Keratinocyte (primary cell): ENCODE measurements around the gene ACADSB. TPM values are rescaled to one million over a fixed set of nuclear protein-coding genes. Genes with fewer than 3 reads are reported as not detected.

ENCODE experiments used
- DNase-seq: peaks from one replicate; pipeline ENCODE4 v3.0.0-alpha.2; 2011; ENCODE audit warnings: low read depth, missing footprints, low spot score
- FAIRE-seq: peaks from 2 replicates; lab custom pipeline; 2011; peaks lifted over from hg19 to GRCh38; lab: Jason Lieb, UNC
- H2AFZ ChIP-seq: 2 replicates; pipeline ENCODE4 v1.6.0; 2012; ENCODE audit warnings: low read length, control low read depth, inconsistent platforms; ENCODE audit not compliant: control insufficient read depth
- H3K27ac ChIP-seq: 2 replicates; pipeline ENCODE4 v1.5.1; 2011; ENCODE audit warnings: low read length; ENCODE audit not compliant: control insufficient read depth, insufficient read depth
- H3K27me3 ChIP-seq: 3 replicates; pipeline ENCODE4 v1.6.0; 2011; ENCODE audit warnings: low read length; ENCODE audit not compliant: control insufficient read depth, insufficient read depth; ENCODE audit errors: extremely low read depth
- H3K36me3 ChIP-seq, 2 experiments: 2 replicates in 1 of 2; 3 replicates in 1 of 2; pipeline ENCODE4 v1.5.1; 2011; ENCODE audit warnings: low read length in 2 of 2, mild to moderate bottlenecking in 1 of 2; ENCODE audit not compliant: control insufficient read depth in 2 of 2, insufficient read depth in 2 of 2; ENCODE audit errors: extremely low read depth in 1 of 2
- H3K4me1 ChIP-seq: 3 replicates; pipeline ENCODE4 v1.5.1; 2011; ENCODE audit warnings: low read length; ENCODE audit not compliant: control insufficient read depth, insufficient read depth; ENCODE audit errors: extremely low read depth
- H3K4me2 ChIP-seq: 3 replicates; pipeline ENCODE4 v1.6.0; 2011; ENCODE audit warnings: low read depth, low read length; ENCODE audit not compliant: control insufficient read depth, insufficient read depth; ENCODE audit errors: extremely low read depth
- H3K4me3 ChIP-seq, 3 experiments: fragments of 200-600 bp in 1 of 3; sonication (generic) in 1 of 3; 2 replicates in 2 of 3; 3 replicates in 1 of 3; pipeline ENCODE4 v1.5.1; 2011 to 2016; ENCODE audit warnings: low read length in 3 of 3, mild to moderate bottlenecking in 3 of 3, control low read depth in 2 of 3, inconsistent platforms in 1 of 3, low read depth in 1 of 3, mixed read lengths in 1 of 3, mixed run types in 1 of 3, moderate library complexity in 1 of 3; ENCODE audit not compliant: control insufficient read depth in 2 of 3, insufficient read depth in 2 of 3; ENCODE audit errors: extremely low read depth in 1 of 3
- H3K79me2 ChIP-seq: 2 replicates; pipeline ENCODE4 v1.6.0; 2012; ENCODE audit warnings: low read length; ENCODE audit not compliant: control insufficient read depth, insufficient read depth
- H3K9ac ChIP-seq: 3 replicates; pipeline ENCODE4 v1.6.0; 2011; ENCODE audit warnings: low read length; ENCODE audit not compliant: control insufficient read depth, insufficient read depth; ENCODE audit errors: extremely low read depth
- H3K9me1 ChIP-seq: 3 replicates; pipeline ENCODE4 v1.6.0; 2011; ENCODE audit warnings: low read length; ENCODE audit not compliant: control insufficient read depth, insufficient read depth; ENCODE audit errors: extremely low read depth
- H3K9me3 ChIP-seq: 2 replicates; pipeline ENCODE4 v1.5.1; 2012; ENCODE audit warnings: low read depth, low read length; ENCODE audit not compliant: control insufficient read depth
- H4K20me1 ChIP-seq: 3 replicates; pipeline ENCODE4 v1.6.0; 2011; ENCODE audit warnings: low read length; ENCODE audit not compliant: control insufficient read depth, insufficient read depth; ENCODE audit errors: extremely low read depth
- CTCF ChIP-seq, 3 experiments: IDR thresholded peaks in 1 of 3; conservative IDR thresholded peaks in 1 of 3; optimal IDR thresholded peaks in 1 of 3; 2 replicates in 2 of 3; 3 replicates in 1 of 3; pipeline versions ENCODE3 to v1.5.1; 2011; ENCODE audit warnings: low read length in 3 of 3, mild to moderate bottlenecking in 3 of 3, moderate library complexity in 2 of 3, control low read depth in 1 of 3, inconsistent platforms in 1 of 3; ENCODE audit not compliant: insufficient read depth in 2 of 3; ENCODE audit errors: extremely low read depth in 1 of 3
- EZH2 ChIP-seq: IDR thresholded peaks from one replicate; pipeline ENCODE4 v1.6.1; 2012; ENCODE audit warnings: inconsistent platforms, mild to moderate bottlenecking, low read length, moderate library complexity
- dilution Hi-C: fragments of 300-500 bp; cut with MboI; formaldehyde crosslinking; loops from one replicate; pipeline ENCODE4 v1.7.0; 2020; ENCODE audit warnings: low sequenced_read_pairs; ENCODE audit not compliant: extremely low pct_ligation_motif_present
- polyA plus RNA-seq, 5 experiments: library from polyadenylated mRNA; depleted of rRNA in 3 of 5; stranded (reverse) in 3 of 5; stranded (forward) in 1 of 5; unstranded in 1 of 5; fragments of >200 nt; gene quantifications; 1 replicate in 1 of 5; 2 replicates in 3 of 5; 3 replicates in 1 of 5; pipeline versions ENCODE4 v1.2.1 to v1.2.3, GENCODE V29; 2011 to 2012; ENCODE audit warnings: missing spikeins in 2 of 5, low read depth in 1 of 5, low replicate concordance in 1 of 5

Gene ACADSB
- polyA plus RNA-seq, 1 donor (not counting 4 experiments of a cell fraction or from before 2014, with no cell fraction given): 10.1 TPM

- dilution Hi-C loops: no loop called here
- Histone ChIP-seq H3K36me3 (peaks cover 2 to 8% of the 10 kb centered on the region in 2 experiments), H3K4me3 (no peak overlapping the region), H3K79me2 (no peaks in the 10 kb centered on the region), H4K20me1 (no peaks in the 10 kb centered on the region), H3K9ac (no peak overlapping the region), H3K27me3 (no peaks in the 10 kb centered on the region), H3K27ac (no peak overlapping the region), H3K4me1 (peaks cover 5% of the 10 kb centered on the region), H2AFZ (no peak overlapping the region), H3K4me2 (no peak overlapping the region), H3K9me3 (no peaks in the 10 kb centered on the region), H3K9me1 (no peaks in the 10 kb centered on the region)
- no peak for TF ChIP-seq EZH2
- no peak for TF ChIP-seq CTCF (optimal IDR thresholded peaks at IDR 0.05 in 1 of 3, IDR thresholded peaks at IDR 0.05 in 1 of 3, conservative IDR thresholded peaks at IDR 0.05 in 1 of 3; ENCODE audit: extremely low read depth in 1 of 3, insufficient read depth in 2 of 3, low read length in 3 of 3)
- FAIRE-seq: no peak
- no peak for DNase-seq
Observed at GRCh38 chr10:122983898-122984297, 24.9 kb upstream of the ACADSB start.

GRCh38 chr10:122984708-122985107 is 24.1 kb upstream of the ACADSB start:
- H3K9me3 ChIP-seq: no peaks in the 10 kb centered on the region
- no peaks in the 10 kb centered on the region for H3K9me1 ChIP-seq
- no peak overlapping the region for H3K9ac ChIP-seq
- peaks cover 4% of the 10 kb centered on the region for H3K4me1 ChIP-seq
- H3K4me3 ChIP-seq: no peak overlapping the region
- H3K79me2 ChIP-seq: no peaks in the 10 kb centered on the region
- no peaks in the 10 kb centered on the region for H4K20me1 ChIP-seq
- dilution Hi-C loops: no loop called here
- peaks cover 2 to 8% of the 10 kb centered on the region in 2 experiments for H3K36me3 ChIP-seq
- no peak overlapping the region for H3K4me2 ChIP-seq
- no peak overlapping the region for H2AFZ ChIP-seq
- no peaks in the 10 kb centered on the region for H3K27me3 ChIP-seq
- FAIRE-seq (no peak), DNase-seq (no peak)
- H3K27ac ChIP-seq: no peak overlapping the region
- TF ChIP-seq CTCF (optimal IDR thresholded peaks at IDR 0.05 in 1 of 3, IDR thresholded peaks at IDR 0.05 in 1 of 3, conservative IDR thresholded peaks at IDR 0.05 in 1 of 3; ENCODE audit: extremely low read depth in 1 of 3, insufficient read depth in 2 of 3, low read length in 3 of 3) (no peak), EZH2 (no peak)
